Measurements from ENCODE around the gene PCSK9.

PCSK9 gene

DNA sequence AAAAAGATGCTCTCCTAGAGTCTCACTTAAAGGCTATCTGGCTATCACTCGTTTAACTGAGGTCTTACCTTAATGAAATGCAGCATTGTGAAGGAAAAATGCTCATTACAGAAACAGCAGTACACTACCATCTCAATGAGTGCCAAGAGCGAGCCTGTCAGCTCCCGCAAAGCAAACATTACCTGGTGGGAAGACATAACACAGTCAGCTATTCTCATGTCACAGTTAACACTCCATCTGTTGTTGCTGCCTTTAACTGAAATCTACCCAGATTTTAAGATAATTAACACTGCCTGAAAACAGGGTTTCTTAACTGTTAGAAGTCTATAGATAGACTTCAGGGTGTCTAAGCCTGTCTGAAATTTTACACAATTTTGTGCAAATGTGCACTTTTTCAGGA, 39.1 kb downstream of the PCSK9 start:
- DNase-seq (ENCODE audit: low spot score) = no peak
- TF ChIP-seq, protein P1, sequence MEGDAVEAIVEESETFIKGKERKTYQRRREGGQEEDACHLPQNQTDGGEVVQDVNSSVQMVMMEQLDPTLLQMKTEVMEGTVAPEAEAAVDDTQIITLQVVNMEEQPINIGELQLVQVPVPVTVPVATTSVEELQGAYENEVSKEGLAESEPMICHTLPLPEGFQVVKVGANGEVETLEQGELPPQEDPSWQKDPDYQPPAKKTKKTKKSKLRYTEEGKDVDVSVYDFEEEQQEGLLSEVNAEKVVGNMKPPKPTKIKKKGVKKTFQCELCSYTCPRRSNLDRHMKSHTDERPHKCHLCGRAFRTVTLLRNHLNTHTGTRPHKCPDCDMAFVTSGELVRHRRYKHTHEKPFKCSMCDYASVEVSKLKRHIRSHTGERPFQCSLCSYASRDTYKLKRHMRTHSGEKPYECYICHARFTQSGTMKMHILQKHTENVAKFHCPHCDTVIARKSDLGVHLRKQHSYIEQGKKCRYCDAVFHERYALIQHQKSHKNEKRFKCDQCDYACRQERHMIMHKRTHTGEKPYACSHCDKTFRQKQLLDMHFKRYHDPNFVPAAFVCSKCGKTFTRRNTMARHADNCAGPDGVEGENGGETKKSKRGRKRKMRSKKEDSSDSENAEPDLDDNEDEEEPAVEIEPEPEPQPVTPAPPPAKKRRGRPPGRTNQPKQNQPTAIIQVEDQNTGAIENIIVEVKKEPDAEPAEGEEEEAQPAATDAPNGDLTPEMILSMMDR (IDR thresholded peaks at IDR 0.05; ENCODE audit: extremely low read depth, missing control alignments) = no peak

DNA sequence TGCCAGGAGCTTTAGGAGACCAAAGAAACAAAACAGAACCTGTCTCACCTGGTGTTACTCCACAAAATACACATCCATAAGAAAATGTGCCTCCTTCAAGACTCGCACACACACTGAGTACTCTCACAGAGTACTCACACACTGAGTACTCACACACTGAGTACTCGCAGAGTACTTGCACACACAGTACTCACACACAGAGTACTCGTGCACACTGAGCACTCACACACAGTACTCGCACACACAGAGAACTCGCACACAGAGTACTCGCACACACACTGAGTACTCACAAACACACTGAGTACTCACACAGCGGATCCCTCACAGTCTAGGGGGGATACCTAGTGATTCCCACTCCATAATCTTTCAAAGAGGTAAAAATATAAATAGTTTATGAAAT, 40.3 kb downstream of the PCSK9 start:
- DNase-seq (ENCODE audit: low spot score) = no peak
- TF ChIP-seq, protein P1 (IDR thresholded peaks at IDR 0.05; ENCODE audit: extremely low read depth, missing control alignments) = no peak

DNA sequence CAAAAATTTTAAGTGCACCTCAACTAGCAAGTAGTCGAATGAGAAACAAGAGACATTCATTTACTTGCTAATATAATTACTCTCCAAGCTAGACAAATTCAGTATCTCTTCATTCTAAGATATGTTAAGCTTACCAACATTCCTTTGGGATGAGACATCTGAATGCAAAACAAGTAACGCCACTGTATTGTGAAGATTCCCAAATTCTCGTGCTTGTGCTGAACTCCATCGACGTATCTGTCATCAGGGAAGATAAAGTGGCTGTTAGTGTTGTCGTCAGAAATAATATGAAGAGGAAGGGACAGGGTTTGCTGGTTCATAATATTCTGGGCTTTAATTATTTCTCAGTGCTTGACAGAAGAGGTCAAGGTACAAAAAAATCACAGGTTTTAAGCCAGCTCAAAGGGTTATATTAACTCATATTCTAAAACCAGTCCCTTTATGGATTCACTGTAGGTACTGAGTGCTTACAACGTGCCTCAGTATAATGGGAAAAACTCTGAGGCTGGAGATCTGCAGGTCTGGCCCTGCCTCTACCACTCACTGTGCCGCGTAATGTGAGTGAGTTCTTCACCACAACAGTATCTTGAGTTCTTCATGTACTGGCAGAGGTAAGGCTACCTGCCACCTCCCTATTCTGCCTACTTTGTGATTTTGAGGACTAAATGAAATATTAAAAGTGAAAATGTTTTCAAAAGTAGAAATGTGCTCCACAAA, 42.0 kb downstream of the PCSK9 start:
- no peak for DNase-seq (ENCODE audit: low spot score)
- TF ChIP-seq, protein P1 (IDR thresholded peaks at IDR 0.05; ENCODE audit: extremely low read depth, missing control alignments) = no peak

DNA sequence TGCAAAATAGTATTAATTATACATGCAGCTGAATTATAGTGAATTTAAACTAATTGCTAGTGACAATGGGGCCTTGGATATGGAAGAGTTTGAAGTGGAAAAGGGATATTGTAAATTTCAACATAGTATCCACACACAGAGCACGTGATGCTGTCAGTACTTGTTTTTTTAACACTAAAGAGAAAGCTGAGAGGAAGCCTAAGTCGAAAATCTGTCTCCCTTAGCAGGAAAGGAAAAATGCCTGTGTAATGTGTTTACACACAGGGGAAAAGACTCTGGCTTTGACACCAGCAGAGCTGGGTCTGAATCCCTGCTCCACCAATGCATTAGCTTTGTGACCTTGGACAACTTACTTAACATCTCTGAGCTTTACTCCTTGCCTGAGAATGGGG, 42.6 kb downstream of the PCSK9 start:
- TF ChIP-seq, protein P1 (IDR thresholded peaks at IDR 0.05; ENCODE audit: extremely low read depth, missing control alignments) = no peak
- no peak for DNase-seq (ENCODE audit: low spot score)

DNA sequence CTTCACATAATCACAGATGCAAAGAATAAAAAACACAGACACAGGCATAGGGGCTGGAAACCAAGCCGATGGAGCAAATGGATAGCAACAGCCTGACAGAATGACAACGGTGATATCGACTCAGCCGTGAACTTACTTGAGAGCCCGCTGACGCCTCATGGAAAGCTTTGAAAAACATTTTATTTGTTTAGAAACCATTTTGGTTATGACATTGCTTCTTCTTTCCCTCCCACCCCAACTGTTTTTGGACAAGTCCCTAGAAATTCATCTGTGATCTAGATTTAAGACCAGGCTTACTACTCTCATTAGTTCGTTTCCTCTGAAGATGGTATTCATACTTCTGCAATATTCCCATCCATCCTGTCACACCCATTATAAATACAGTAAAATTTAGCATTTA, 44.9 kb downstream of the PCSK9 start:
- DNase-seq (ENCODE audit: low spot score) = no peak

DNA sequence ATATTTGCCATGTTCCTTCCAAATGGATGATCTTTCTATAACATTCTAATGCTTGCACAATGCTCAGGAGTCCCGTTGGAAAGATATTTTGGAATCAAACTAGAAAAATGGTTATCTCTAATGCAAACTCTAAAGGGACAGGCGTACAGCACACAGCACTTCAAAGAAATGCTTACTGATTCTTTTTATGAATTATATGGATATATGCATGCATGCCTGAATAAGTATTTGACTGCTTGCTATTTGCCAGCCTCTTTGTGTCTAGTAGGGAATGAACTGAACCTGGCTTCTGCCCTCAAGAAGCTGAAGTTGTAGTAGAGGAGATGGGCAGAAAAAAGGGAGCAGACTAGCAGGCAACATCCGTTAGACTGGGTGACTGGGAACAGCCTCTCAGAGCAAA, 48.1 kb downstream of the PCSK9 start:
- DNase-seq (ENCODE audit: low spot score) = no peak
- TF ChIP-seq, protein P1 (IDR thresholded peaks at IDR 0.05; ENCODE audit: extremely low read depth, missing control alignments) = no peak

More for the DNA sequence above, 44.9 kb downstream of the PCSK9 start:
- TF ChIP-seq, protein P1 (IDR thresholded peaks at IDR 0.05; ENCODE audit: extremely low read depth, missing control alignments) = no peak

DNA sequence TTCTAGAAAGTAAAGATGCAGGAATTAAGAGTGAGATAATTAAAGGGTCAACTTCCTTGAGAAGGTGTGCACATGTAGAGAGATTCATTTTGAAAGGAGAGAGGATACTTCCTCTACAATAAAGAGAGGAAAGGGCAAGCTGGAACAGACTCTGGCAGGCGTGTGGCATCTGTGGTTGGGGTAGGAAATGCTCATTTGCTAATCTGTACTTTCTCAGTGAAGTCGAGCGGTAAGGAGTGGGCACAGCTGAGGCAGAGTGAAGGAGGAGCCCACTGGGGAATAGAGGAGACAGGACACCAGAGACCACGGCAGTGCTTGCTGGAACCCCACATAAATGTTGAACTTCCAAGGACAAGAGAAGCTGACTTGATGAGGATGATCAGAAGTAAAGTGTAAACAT, 49.1 kb downstream of the PCSK9 start:
- DNase-seq (ENCODE audit: low spot score) = no peak
- TF ChIP-seq, protein P1 (IDR thresholded peaks at IDR 0.05; ENCODE audit: extremely low read depth, missing control alignments) = no peak
